ENCODE data around the gene EOLA1.
"Not testable (repeated sequence)": the region's sequence is repeated elsewhere in the genome, so short reads cannot be mapped to it uniquely, and the experiment has no call there.

Gene EOLA1

DNA sequence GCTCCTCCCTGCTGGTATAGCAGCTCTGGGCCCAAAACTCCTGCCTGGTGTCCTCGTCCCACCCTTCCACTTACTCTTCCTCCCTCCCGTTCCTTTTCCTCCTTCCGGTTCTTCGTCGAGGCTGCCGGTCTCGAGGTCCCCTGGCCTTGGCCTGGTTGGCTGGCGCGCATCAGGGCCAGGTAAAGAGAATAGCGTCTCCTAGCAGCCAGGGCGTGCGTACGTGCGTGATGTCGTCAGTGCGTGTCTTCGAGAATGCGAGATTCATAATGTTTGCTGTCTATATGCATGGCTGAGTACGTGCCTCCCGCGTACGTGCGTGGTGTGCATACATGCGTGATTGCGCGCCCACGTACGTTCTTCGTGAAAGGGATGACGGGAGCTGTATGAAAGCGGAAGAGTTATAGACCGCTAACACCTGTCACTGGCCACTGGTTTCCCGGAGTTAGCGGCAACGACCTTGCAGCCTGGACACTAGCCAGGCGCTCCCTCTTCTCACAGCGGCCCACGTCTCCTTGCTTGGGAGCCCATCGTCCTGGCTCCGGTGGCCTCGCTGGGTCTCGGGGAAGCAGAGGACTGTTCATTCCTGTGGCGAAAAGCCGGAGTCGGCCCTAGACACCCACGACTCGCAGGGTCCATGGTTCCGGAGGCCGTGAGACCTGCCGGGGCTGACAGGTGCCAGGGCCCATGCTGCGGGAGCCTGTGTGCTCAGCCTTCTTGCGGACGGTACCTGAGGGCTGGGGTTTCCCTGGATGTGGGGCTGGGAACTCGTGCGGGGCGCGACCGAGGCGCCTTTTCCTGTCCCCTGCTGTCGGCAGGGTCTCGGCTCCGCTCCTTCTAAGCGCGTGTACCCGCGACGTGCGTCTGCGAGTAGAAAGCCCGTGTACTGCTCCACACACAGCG lies at the start of gene EOLA1:
TSS of gene EOLA1 (plus strand) at position 392 of the 900 bp plus-strand sequence. CDS start 4,619 bp downstream, outside the sequence.
- peak; percentile 80 for DNase-seq (ENCODE audit: low read depth)

DNA sequence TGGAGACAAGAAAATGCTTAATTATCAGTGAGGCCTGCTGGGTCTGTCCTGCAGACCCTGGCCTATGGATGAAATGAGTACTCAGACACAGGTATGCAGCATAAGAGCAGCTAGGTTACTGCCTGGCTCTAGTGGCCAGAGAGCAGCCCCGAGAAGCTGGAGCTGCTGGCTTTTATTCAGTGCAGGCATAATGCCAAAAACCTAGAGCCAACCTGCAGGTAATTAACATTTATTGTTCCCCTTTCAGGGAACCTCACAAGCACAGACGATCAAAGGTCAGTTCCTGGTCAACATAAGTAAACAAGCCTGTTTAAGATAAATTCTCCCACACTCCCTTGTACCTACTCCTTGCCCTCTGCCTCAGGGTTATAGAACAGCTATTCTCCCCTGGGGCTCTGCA lies 49.0 kb upstream of the EOLA1 start:
- DNase-seq (ENCODE audit: low read depth), result no peak

- DNase-seq (ENCODE audit: low read depth), result no peak
Observed at GRCh38 chrX:149493567-149494562, 46.9 kb upstream of the EOLA1 start.

GRCh38 chrX:149494844-149495565 lies 45.8 kb upstream of the EOLA1 start:
- DNase-seq (ENCODE audit: low read depth), result no peak

DNA sequence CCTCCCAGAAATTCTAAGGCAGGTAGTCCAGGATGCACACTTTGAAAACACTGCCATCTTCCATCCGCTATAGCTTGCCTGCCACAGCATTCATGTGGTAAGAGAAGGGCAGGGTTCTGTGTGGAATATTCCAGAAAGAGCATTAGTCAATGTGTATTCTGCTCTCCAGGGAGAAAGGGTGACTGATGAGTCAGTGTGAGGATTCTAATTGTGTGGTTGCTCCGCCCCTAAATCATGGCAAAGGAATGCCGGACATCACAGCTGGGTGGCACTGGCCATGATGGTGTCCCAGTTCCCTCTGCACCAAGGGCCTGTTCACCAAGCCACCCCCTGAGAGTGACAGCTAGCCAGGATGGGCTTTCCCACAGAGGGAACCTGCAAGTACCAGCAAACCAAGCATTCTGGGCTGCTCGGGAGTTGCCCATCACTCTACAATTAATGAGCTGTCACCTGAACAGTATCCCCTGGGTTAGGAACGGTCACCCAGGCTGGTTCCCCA lies 45.2 kb upstream of the EOLA1 start:
- no peak for DNase-seq (ENCODE audit: low read depth)

DNA sequence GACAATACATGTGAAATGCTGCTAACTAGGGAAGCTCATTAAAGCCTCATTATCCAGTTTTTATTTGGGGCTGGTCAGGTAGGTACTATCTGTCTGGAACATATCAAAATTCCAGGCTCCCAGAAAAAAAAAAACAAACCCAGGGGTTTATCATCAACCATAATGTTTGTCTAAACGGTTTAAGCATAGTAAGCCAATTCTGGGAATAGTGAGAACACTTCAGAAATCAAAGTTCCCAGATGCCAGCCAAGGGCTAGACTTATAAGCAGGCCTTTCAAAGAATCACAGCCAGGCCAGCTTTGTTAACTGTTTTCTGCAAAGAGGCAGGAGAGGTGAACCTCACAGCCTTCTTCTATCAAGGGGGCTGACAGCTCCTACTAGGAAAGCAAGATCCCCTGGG lies 43.8 kb upstream of the EOLA1 start:
- DNase-seq (ENCODE audit: low read depth), result no peak

DNA sequence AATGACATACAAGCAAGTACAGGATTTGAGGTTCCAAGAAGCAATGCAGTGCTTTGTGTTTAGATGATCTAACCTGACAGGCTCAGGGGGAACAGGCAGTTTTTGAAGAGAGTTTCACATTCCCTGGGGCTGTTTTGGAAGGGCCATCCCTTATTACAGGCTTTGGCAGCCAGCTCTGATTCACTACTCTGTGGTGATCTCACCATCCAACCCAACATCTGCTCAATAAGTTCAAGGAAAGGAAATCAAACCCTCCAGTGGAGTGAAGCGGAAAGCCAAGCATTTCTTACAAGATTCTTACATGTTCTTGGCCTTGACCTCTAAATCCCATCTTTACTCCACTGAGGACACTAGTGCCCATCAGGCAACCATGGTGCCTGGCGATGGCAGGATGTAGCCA lies 43.2 kb upstream of the EOLA1 start:
- no peak for DNase-seq (ENCODE audit: low read depth)

- DNase-seq (ENCODE audit: low read depth), result no peak
Observed at GRCh38 chrX:149498767-149499166, 42.0 kb upstream of the EOLA1 start.

GRCh38 chrX:149499766-149500165 lies 41.0 kb upstream of the EOLA1 start:
- DNase-seq (ENCODE audit: low read depth), result no peak

GRCh38 chrX:149502923-149503322 lies 37.9 kb upstream of the EOLA1 start:
- DNase-seq (ENCODE audit: low read depth), result not testable (repeated sequence)

DNA sequence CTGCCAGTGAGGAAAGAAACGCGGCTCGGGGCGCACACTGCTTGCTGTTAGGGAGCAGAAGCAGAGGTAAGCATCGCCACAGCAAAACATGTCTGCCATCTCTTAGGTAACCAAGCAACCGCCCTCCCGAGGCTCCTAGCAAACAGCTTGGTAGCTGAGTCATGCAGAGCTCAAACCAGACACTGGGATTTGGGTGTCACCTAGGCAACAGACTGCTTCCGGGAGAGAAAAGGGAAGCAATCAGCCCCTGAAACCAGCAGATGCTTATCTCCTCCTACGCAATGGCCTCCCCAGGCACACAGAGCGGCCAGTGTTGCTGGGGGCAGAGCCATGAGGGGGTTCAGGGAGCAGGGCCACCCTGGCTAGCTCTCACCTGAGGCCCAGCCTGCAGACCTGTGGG lies 37.4 kb upstream of the EOLA1 start:
- peak; percentile 36 for DNase-seq (ENCODE audit: low read depth)

DNA sequence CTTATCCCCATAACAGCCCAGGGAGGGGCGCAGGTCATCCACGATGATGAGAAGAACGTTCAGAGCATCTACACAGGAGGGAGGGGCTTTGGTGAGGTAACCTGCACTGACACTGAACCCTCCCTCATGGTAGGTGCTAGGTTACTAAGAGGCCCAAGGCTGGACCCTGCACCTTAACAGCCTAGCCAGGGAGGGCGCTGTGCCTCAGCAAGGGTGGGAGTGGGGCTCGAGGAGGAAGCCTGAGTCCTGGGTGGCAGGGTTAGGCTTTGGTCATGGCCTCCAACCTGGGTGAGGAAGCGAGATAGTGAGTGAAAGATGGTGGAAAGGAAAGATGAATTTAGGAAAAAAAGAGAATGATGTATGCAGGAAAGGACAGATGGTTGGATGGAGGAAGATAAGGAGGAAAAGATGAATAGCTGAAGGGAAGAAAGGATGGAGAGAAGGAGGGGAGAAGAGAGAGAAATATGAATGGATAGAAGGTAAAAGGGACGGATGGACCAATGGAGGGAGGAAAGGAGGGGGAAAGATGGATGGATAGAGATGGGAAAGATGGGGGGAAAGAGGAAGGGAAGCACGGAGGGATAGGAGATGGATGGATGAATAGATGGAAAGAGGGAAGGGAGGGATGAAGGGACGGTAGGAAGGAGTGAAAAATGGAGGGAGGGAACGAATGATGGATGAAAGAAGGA lies 36.4 kb upstream of the EOLA1 start:
- DNase-seq (ENCODE audit: low read depth), result peak; percentile 49

GRCh38 chrX:149504915-149505651 lies 35.7 kb upstream of the EOLA1 start, which contains the start of gene IDS:
TSS of gene IDS (minus strand) at chrX:149505306. CDS start at chrX:149505137, 169 bp downstream.
- peak; percentile 75 for DNase-seq (ENCODE audit: low read depth)

DNA sequence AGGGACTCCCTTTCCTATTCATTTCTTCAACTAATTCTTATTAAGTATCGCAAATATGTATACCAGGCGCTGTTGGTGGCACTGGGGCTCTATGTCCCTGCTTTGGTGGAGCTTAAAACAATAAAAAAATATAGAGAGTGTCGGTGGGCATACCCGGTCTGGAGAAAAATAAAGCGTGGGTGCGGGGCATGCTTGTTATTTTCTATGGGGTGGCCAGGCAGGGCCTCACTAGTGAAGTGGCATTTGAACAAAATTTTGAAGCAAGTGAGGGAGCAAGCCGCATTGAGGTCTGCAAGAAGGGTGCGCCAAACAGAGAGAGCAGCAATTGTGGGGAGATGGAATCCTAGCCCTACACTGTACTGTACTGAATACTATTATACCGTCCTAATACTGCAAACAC lies 35.1 kb upstream of the EOLA1 start:
- DNase-seq (ENCODE audit: low read depth), result no peak

- DNase-seq (ENCODE audit: low read depth), result no peak
Observed at GRCh38 chrX:149506349-149506748, 34.5 kb upstream of the EOLA1 start.

GRCh38 chrX:149508467-149508866 lies 32.3 kb upstream of the EOLA1 start:
- DNase-seq (ENCODE audit: low read depth), result no peak

DNA sequence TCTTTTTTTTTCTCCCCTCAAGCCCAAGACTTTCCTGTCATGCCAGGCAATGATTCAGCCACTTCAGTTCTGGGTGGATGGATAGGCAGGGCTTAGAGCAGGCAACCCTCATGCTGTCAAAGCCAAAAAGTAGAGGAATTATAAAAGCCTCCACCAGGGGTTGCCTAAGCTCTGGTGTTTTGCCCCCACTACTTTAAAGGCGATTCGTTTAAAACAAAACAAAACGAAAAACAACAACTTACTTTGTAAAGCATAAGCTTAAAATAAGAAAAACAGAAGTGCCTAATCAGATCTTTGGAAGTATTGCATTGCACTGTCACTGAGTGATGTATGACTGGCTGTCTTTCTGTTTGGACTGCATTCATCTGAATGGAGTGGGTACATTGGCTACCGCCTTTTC lies 30.4 kb upstream of the EOLA1 start:
- no peak for DNase-seq (ENCODE audit: low read depth)

DNA sequence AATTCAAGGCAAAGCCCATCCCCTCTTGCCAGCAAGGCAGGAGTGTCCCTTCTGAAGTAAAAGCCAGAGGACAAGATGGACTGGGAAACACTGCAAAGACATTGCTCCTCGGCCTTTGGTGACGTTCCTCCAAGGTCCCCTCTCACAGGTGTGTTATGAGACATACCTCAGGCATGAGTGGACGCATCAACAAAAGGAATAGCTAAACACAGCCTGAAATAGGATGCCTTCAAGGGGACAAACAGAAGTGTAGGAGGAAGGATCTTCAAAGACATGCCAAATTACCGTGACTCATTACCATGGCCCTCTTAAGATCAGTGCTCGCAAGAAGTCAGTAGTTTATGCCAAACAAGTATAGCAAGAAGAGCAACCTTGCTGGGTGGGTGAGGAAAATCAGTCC lies 29.7 kb upstream of the EOLA1 start:
- no peak for DNase-seq (ENCODE audit: low read depth)

GRCh38 chrX:149512225-149512885 lies 28.5 kb upstream of the EOLA1 start:
- DNase-seq (ENCODE audit: low read depth), result no peak

Measured in activated T-helper 1 cell treated with Interleukin-2 at 50 U/mL for 16 hours (primary cell).